Measurements from ENCODE around the gene KRT83. TPM values are rescaled to one million over a fixed set of nuclear protein-coding genes. Genes with fewer than 3 reads are reported as not detected.

KRT83 gene
- total and polyA plus RNA-seq, 4 donors, result not detected

DNA sequence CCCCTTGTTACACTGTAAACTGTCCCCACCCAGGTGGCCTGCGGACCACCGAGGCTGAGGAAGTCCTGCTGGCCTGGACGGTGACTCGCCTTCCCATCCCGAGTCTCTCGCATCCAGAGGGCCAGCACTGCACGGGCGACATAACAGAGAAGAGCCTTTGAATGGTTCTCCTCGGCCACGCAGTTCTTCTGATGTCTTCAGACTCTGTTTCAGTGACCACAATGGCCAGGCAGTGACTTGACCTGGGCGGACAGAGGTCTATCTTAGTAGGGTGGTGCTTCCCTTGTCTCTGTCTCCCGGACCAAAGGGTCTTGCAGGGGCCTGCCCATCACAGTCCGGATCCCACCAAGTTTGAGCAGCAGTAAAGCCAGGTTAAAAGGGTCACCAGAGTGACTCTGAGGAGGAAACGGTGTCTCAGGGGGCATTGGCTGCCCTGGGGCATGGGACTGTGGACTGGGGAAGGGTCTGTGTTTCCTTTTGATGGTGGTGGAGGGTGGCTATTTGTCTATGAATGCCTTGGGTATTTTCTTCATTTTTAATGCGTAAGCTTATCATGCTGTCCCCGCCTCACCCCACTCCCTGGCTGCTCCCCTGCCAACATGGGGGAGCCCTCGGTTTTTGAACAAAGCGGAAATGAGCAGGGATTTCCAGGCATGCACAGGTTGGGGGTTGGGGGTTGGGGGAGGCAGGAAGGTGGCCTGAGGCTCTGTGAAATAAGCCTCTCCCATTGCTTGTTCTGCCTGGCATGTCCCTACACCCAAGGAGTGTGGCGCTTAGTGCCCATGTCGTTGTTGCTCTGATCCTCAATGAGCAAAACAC is 35.8 kb upstream of the KRT83 start:
- peaks cover 0 to 16% (median 1%) of the 10 kb centered on the region in 5 donors for H3K4me1 ChIP-seq (ENCODE audit: control insufficient read depth in 5 of 5, insufficient read depth in 5 of 5, low read length in 5 of 5)
- no peak for TF ChIP-seq CTCF (IDR thresholded peaks at IDR 0.05; ENCODE audit: control extremely low read depth, extremely low read depth)
- DNase-seq (no peak), ATAC-seq (ENCODE audit: insufficient read depth, low FRiP score) (no peak)
- no peak overlapping the region for H3K4me3 ChIP-seq
- H3K27ac ChIP-seq (ENCODE audit: low read depth in 1 of 2, low read length in 1 of 2), result no peak overlapping the region
- peaks cover 0 to 2% (median 0%) of the 10 kb centered on the region in 3 donors for H3K27me3 ChIP-seq (ENCODE audit: control insufficient read depth in 3 of 3, insufficient read depth in 3 of 3, low read length in 2 of 3)
- H3K36me3 ChIP-seq (ENCODE audit: control insufficient read depth in 4 of 4, insufficient read depth in 4 of 4, low read length in 4 of 4), result no peaks in the 10 kb centered on the region
- 89 to 93% methylated on average over 20 of the region's 20 CpGs for WGBS, 2 donors
- H3K9me3 ChIP-seq (ENCODE audit: control insufficient read depth in 4 of 4, insufficient read depth in 3 of 4, low read length in 3 of 4), result no peaks in the 10 kb centered on the region
- no peak overlapping the region for H3K9ac ChIP-seq (ENCODE audit: insufficient read depth in 1 of 2, low read length in 2 of 2)

DNA sequence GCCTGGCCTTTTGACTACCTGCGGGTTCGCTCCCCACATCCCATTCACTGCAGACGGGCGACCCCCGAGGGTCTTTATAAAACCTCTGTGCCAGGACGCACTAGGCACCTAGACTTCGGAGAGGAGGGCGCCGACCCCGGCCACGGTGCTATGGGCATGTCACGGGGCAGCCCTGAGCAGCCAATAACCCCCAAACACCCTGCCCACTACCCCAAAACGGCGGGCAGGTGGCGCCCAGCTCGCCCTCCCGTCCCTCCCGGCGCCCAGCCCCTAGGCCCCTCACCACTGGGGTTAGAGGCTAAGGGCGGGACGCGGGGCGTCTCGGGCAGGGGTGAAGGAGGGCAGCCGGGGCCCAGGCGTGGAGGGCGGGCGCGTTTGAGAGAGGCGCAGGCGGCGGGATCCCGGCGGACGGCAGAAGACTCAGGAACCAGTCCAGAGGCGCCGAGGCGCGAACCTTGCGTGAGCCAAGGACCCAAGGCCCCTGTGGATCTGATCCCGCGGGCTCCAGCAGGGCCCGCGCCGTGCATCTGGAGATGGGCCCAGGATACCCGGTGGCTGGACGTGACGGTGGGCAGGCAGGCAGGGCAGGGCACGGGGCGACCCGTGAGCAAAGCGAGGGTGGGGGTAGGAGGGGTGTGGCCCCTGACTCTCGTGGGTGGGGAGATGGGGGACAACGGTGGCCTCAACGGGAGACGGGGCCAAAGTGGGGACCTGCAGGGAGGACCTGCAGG is 35.0 kb upstream of the KRT83 start:
- H3K27me3 ChIP-seq (ENCODE audit: control insufficient read depth in 3 of 3, insufficient read depth in 3 of 3, low read length in 2 of 3), result peaks cover 0 to 2% (median 0%) of the 10 kb centered on the region in 3 donors
- TF ChIP-seq CTCF (IDR thresholded peaks at IDR 0.05; ENCODE audit: control extremely low read depth, extremely low read depth), result no peak
- H3K9me3 ChIP-seq (ENCODE audit: control insufficient read depth in 4 of 4, insufficient read depth in 3 of 4, low read length in 3 of 4), result no peaks in the 10 kb centered on the region
- DNase-seq (no peak), ATAC-seq (ENCODE audit: insufficient read depth, low FRiP score) (no peak)
- 90 to 95% methylated on average over 56 of the region's 56 CpGs for WGBS, 2 donors
- H3K27ac ChIP-seq (ENCODE audit: low read depth in 1 of 2, low read length in 1 of 2), result no peak overlapping the region
- no peak overlapping the region for H3K4me3 ChIP-seq
- H3K4me1 ChIP-seq (ENCODE audit: control insufficient read depth in 5 of 5, insufficient read depth in 5 of 5, low read length in 5 of 5), result peaks cover 0 to 22% (median 3%) of the 10 kb centered on the region in 5 donors
- no peak overlapping the region for H3K9ac ChIP-seq (ENCODE audit: insufficient read depth in 1 of 2, low read length in 2 of 2)
- H3K36me3 ChIP-seq (ENCODE audit: control insufficient read depth in 4 of 4, insufficient read depth in 4 of 4, low read length in 4 of 4), result no peaks in the 10 kb centered on the region

DNA sequence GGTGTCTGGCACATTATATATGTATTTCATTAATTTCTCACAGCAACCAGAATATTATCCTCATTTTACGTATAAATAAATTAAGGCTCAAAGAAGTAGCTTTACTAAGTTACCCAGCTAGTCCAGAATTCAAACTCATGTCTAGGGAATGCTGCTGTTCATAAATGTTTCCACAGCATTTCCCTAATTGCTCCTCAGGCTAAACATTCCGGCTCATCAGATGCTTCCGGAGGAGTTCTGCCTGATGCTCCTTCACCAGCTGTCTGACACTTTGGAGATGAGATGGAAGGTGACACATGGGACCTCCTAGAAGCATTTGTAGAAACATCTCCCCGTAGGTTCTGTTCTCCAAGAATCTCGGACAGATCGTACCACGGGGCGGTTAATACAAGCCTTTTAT is 34.0 kb upstream of the KRT83 start:
- WGBS, 2 donors, result 91 to 94% methylated on average over 8 of the region's 8 CpGs
- H3K4me1 ChIP-seq (ENCODE audit: control insufficient read depth in 5 of 5, insufficient read depth in 5 of 5, low read length in 5 of 5), result peaks cover 0 to 16% (median 3%) of the 10 kb centered on the region in 5 donors
- TF ChIP-seq CTCF (IDR thresholded peaks at IDR 0.05; ENCODE audit: control extremely low read depth, extremely low read depth), result no peak
- DNase-seq, result no peak
- H3K9me3 ChIP-seq (ENCODE audit: control insufficient read depth in 4 of 4, insufficient read depth in 3 of 4, low read length in 3 of 4), result no peaks in the 10 kb centered on the region
- no peak overlapping the region for H3K4me3 ChIP-seq
- H3K27ac ChIP-seq (ENCODE audit: low read depth in 1 of 2, low read length in 1 of 2), result no peak overlapping the region
- no peak overlapping the region for H3K9ac ChIP-seq (ENCODE audit: insufficient read depth in 1 of 2, low read length in 2 of 2)
- peaks cover 0 to 2% (median 0%) of the 10 kb centered on the region in 3 donors for H3K27me3 ChIP-seq (ENCODE audit: control insufficient read depth in 3 of 3, insufficient read depth in 3 of 3, low read length in 2 of 3)
- no peaks in the 10 kb centered on the region for H3K36me3 ChIP-seq (ENCODE audit: control insufficient read depth in 4 of 4, insufficient read depth in 4 of 4, low read length in 4 of 4)
- ATAC-seq (ENCODE audit: insufficient read depth, low FRiP score), result no peak
